GM10266 (cell line): ENCODE measurements around the gene SLC9A7.

ENCODE experiments used
- DNase-seq: peaks from one replicate; pipeline ENCODE4 v3.0.0; 2012; ENCODE audit errors: extremely low spot score
- CTCF ChIP-seq: IDR thresholded peaks from 2 replicates; pipeline ENCODE4 v1.5.1; 2012; ENCODE audit warnings: mild to moderate bottlenecking, low read depth; ENCODE audit not compliant: control insufficient read depth, insufficient read depth; ENCODE audit errors: missing control alignments

SLC9A7 gene

DNA sequence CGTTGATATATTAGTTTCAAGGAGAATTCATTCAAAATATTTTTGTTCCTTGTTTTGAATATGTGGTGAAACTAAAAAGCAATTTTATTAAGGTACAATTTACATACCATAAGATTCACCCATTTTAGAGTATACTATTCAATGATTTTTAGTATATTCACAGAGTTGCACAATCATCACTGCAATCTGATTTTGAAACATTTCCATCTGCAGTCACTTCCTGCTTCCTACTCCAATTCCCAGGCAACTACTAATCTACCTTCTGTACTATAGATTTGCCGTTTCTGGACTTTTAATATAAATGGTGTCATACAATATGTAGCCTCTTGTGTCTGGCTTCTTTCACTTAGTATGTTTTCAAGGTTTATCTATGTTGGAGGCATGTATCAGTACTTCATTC is 71.3 kb downstream of the SLC9A7 start:
- DNase-seq = no peak
- TF ChIP-seq CTCF = no peak

GRCh38 chrX:46686003-46686645 is 72.8 kb downstream of the SLC9A7 start:
- peak; percentile 38 for TF ChIP-seq CTCF
- peak; percentile 8 for DNase-seq

DNA sequence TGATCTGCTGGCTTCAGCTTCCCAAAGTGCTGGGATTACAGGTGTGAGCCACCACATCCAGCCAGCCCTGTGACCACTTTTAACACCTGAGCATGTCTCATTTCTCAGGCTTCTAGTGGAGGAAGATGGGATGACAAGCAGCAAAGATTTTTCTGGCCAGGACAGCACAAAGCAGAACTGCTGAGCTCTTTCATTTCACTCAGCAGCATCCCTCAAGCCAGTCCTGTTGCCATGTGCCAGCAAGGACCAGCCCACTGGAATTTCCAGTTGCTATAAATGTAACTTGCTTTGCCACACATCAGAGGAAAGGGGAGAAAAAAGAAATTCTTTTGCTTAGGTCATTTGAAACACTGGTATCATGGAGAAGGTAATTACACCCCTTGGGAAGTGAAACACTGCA is 75.9 kb downstream of the SLC9A7 start:
- TF ChIP-seq CTCF = no peak
- peak; percentile 2 for DNase-seq

DNA sequence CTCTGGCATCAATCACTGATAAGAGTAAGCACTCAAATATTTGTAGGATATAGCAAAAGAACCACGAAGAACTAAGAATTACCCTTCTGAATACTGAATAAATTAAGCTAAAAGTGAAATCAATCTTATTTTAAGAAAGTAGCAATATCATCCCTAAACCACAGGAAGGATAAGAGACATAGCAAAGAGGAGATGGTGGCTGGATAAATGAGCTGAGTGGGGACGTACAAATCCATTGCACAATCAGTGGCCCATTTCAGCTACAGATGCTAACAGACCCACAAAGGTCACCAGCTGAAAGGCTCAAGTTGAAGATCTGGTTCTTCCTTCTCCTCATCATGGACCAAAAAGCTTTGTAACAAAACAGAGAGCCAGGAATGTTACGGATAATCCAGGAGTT is 77.1 kb downstream of the SLC9A7 start:
- no peak for DNase-seq

GRCh38 chrX:46678232-46678631 is 80.7 kb downstream of the SLC9A7 start:
- no peak for TF ChIP-seq CTCF
- no peak for DNase-seq

More for the DNA sequence above, 77.1 kb downstream of the SLC9A7 start:
- TF ChIP-seq CTCF = no peak

- DNase-seq = no peak
Measured at GRCh38 chrX:46676399-46677356, 82.2 kb downstream of the SLC9A7 start.

More at GRCh38 chrX:46676399-46677356, 82.2 kb downstream of the SLC9A7 start:
- TF ChIP-seq CTCF = no peak
